ENCODE data around the gene MED13L. TPM values are rescaled to one million over a fixed set of nuclear protein-coding genes. Genes with fewer than 3 reads are reported as not detected.

Gene MED13L
- total and polyA plus RNA-seq, 2 donors (not counting 1 experiment from before 2014, with no cell fraction given) = 20.3 to 207 TPM

- H3K4me3 ChIP-seq (ENCODE audit: control extremely low read depth in 1 of 5, extremely low read depth in 1 of 5, insufficient read depth in 1 of 5, low read depth in 2 of 5, low read length in 4 of 5) = no peak overlapping the region
- WGBS (ENCODE audit: insufficient coverage) = 100% methylated on average over 1 of the region's 3 CpGs
These were observed 207.0 kb downstream of the MED13L start for GRCh38 chr12:116070444-116070843.

GRCh38 chr12:116069943-116070342 is 207.6 kb downstream of the MED13L start:
- Mint-ChIP-seq H3K9me3 (ENCODE audit: insufficient read depth) (no peaks in the 10 kb centered on the region), H3K4me3 (no peak overlapping the region), H3K27me3 (no peaks in the 10 kb centered on the region), H3K27ac (peak overlapping the region; percentile 32), H3K4me1 (peaks cover 35% of the 10 kb centered on the region)
- ATAC-seq (ENCODE audit: low read depth) = no peak
- Histone ChIP-seq H3K4me2 (replicated peaks; ENCODE audit: low read depth, low read length, poor library complexity, severe bottlenecking) (no peak overlapping the region), H3K27me3 (replicated peaks in 1 of 4; ENCODE audit: control extremely low read depth in 1 of 4, control insufficient read depth in 3 of 4, insufficient read depth in 4 of 4, low read length in 3 of 4) (no peaks in the 10 kb centered on the region), H4K20me1 (ENCODE audit: control insufficient read depth, insufficient read depth, low read length, poor library complexity, severe bottlenecking) (no peaks in the 10 kb centered on the region), H3K79me2 (ENCODE audit: control insufficient read depth, insufficient read depth, low read length) (peaks cover 38% of the 10 kb centered on the region), H3K4me3 (ENCODE audit: control extremely low read depth in 1 of 5, extremely low read depth in 1 of 5, insufficient read depth in 1 of 5, low read depth in 2 of 5, low read length in 4 of 5) (no peak overlapping the region), H3K36me3 (replicated peaks in 1 of 2; ENCODE audit: control extremely low read depth in 1 of 2, control insufficient read depth in 1 of 2, extremely low read depth in 1 of 2, insufficient read depth in 2 of 2, low read length in 1 of 2) (no peaks in the 10 kb centered on the region), H3K9ac (ENCODE audit: low read length) (no peak overlapping the region), H2AFZ (ENCODE audit: insufficient read depth, low read depth, low read length, poor library complexity, severe bottlenecking) (no peak overlapping the region), H3K4me1 (ENCODE audit: control insufficient read depth in 2 of 2, insufficient read depth in 2 of 2, low read length in 2 of 2) (peaks cover 8% of the 10 kb centered on the region in 2 donors), H3K27ac (ENCODE audit: low read length in 2 of 2) (peak overlapping the region in 1 of 2 donors; percentile 4), H3K9me3 (ENCODE audit: control extremely low read depth in 1 of 3, control insufficient read depth in 2 of 3, insufficient read depth in 1 of 3, low read length in 2 of 3) (no peaks in the 10 kb centered on the region)
- TF ChIP-seq EZH2 (IDR thresholded peaks at IDR 0.05; ENCODE audit: borderline replicate concordance, insufficient read depth, low read depth, low read length, poor library complexity, severe bottlenecking) = no peak
- TF ChIP-seq CTCF (IDR thresholded peaks at IDR 0.05) = no peak
- no peak for DNase-seq
- POLR2A ChIA-PET = no interaction called here
- CTCF ChIA-PET = interaction anchor here (1.3 to 3.0 kb wide), 3 partner anchors 9 to 530 kb away, joined by 4 to 12 read pairs (median 6); no protein-coding TSS in a partner anchor
- intact Hi-C loops (cut with micrococcal nuclease) = loop anchor here (5.0 to 10.0 kb wide), 3 partner anchors 55 to 635 kb away; no protein-coding TSS in a partner anchor

More at GRCh38 chr12:116070444-116070843, 207.0 kb downstream of the MED13L start:
- Histone ChIP-seq H3K36me3 (replicated peaks in 1 of 2; ENCODE audit: control extremely low read depth in 1 of 2, control insufficient read depth in 1 of 2, extremely low read depth in 1 of 2, insufficient read depth in 2 of 2, low read length in 1 of 2) (no peaks in the 10 kb centered on the region), H3K4me1 (ENCODE audit: control insufficient read depth in 2 of 2, insufficient read depth in 2 of 2, low read length in 2 of 2) (peaks cover 6 to 7% of the 10 kb centered on the region in 2 donors), H4K20me1 (ENCODE audit: control insufficient read depth, insufficient read depth, low read length, poor library complexity, severe bottlenecking) (no peaks in the 10 kb centered on the region), H3K9me3 (ENCODE audit: control extremely low read depth in 1 of 3, control insufficient read depth in 2 of 3, insufficient read depth in 1 of 3, low read length in 2 of 3) (no peaks in the 10 kb centered on the region), H3K9ac (ENCODE audit: low read length) (no peak overlapping the region), H3K27me3 (replicated peaks in 1 of 4; ENCODE audit: control extremely low read depth in 1 of 4, control insufficient read depth in 3 of 4, insufficient read depth in 4 of 4, low read length in 3 of 4) (no peaks in the 10 kb centered on the region), H3K4me2 (replicated peaks; ENCODE audit: low read depth, low read length, poor library complexity, severe bottlenecking) (no peak overlapping the region), H2AFZ (ENCODE audit: insufficient read depth, low read depth, low read length, poor library complexity, severe bottlenecking) (no peak overlapping the region), H3K27ac (ENCODE audit: low read length in 2 of 2) (peak overlapping the region in 1 of 2 donors; percentile 4), H3K79me2 (ENCODE audit: control insufficient read depth, insufficient read depth, low read length) (peaks cover 37% of the 10 kb centered on the region)
- ATAC-seq (ENCODE audit: low read depth) = no peak
- POLR2A ChIA-PET = no interaction called here
- Mint-ChIP-seq H3K4me3 (no peak overlapping the region), H3K4me1 (peaks cover 34% of the 10 kb centered on the region), H3K27ac (peak overlapping the region; percentile 32), H3K9me3 (ENCODE audit: insufficient read depth) (no peaks in the 10 kb centered on the region), H3K27me3 (no peaks in the 10 kb centered on the region)
- CTCF ChIA-PET = interaction anchor here (2.1 to 3.0 kb wide), 2 partner anchors 10 to 165 kb away, joined by 6 to 12 read pairs; no protein-coding TSS in a partner anchor
- DNase-seq = no peak
- TF ChIP-seq EZH2 (IDR thresholded peaks at IDR 0.05; ENCODE audit: borderline replicate concordance, insufficient read depth, low read depth, low read length, poor library complexity, severe bottlenecking) (no peak), CTCF (IDR thresholded peaks at IDR 0.05) (no peak)
- intact Hi-C loops (cut with micrococcal nuclease) = no loop called here

Data from B cell (primary cell).